Adrenal gland (tissue), 12 donors: Measurements from ENCODE around the gene CHST8. TPM values are rescaled to one million over a fixed set of nuclear protein-coding genes. Genes with fewer than 3 reads are reported as not detected.
"Not testable (repeated sequence)": the region's sequence is repeated elsewhere in the genome, so short reads cannot be mapped to it uniquely, and the experiment has no call there.

ENCODE experiments used
- DNase-seq, 7 donors: peaks; one replicate each; pipeline ENCODE4 v3.0.0-alpha.2; 2019 to 2020
- H3K27ac ChIP-seq, 5 donors: fragments of 200-600 bp; sonication (generic) in 4 of 5; 1 replicate in 3 of 5; 2 replicates in 2 of 5; pipeline versions ENCODE4 v1.5.1 to v1.8.0; 2016 to 2020; ENCODE audit warnings: mild to moderate bottlenecking in 1 of 5
- H3K27me3 ChIP-seq: fragments of 200-600 bp; 2 replicates; pipeline ENCODE4 v1.8.0; 2021
- H3K36me3 ChIP-seq, 2 donors: fragments of 200-600 bp; replicated peaks in 1 of 2; 1 replicate in 1 of 2; 2 replicates in 1 of 2; pipeline versions ENCODE4 v1.5.1 to v1.8.0; 2018 to 2022
- H3K4me1 ChIP-seq, 2 donors: fragments of 200-600 bp; replicated peaks in 1 of 2; 1 replicate in 1 of 2; 2 replicates in 1 of 2; pipeline versions ENCODE4 v1.5.1 to v1.8.0; 2018 to 2021
- H3K4me3 ChIP-seq, 4 donors: fragments of 200-600 bp; sonication (generic) in 3 of 4; one replicate each; pipeline ENCODE4 v1.5.1; 2016 to 2018
- H3K9me3 ChIP-seq, 3 donors: fragments of 200-600 bp; sonication (generic) in 1 of 3; replicated peaks in 1 of 3; 1 replicate in 2 of 3; 2 replicates in 1 of 3; pipeline versions ENCODE4 v1.5.1 to v1.8.0; 2016 to 2021
- POLR2A ChIP-seq, 2 donors: fragments of 450-650 bp; IDR thresholded peaks; one replicate each; pipeline ENCODE4 v1.6.1; 2017; ENCODE audit warnings: antibody characterized with exemption in 2 of 2, mild to moderate bottlenecking in 2 of 2, moderate library complexity in 1 of 2
- WGBS, 4 donors: extraction: QIAGEN DNeasy Blood & Tissue Kit in 2 of 4; methylation state at CpG; one replicate each; pipeline versions ENCODE4 v1.1.5 to v1.1.7; 2013 to 2017; 5-methylcytosine and 5-hydroxymethylcytosine counted together
- intact Hi-C, 2 donors: fragments of 100-400 bp; cut with DNase I; formaldehyde crosslinking; loops; one replicate each; pipeline versions ENCODE4 v1.14.1 to v1.15.0; 2022 to 2023
- polyA plus RNA-seq, 3 donors: library from polyadenylated mRNA; stranded (reverse); fragments of 200-250 nt in 2 of 3; fragments of 350-450 nt in 1 of 3; fragmentation: Illumina TruSeq in 1 of 3; extraction: RNeasy Lipid Tissue Mini Kit (QIAGEN cat#74804) in 1 of 3; gene quantifications; one replicate each; pipeline ENCODE4 v1.2.3, GENCODE V29; 2013 to 2014
- total RNA-seq, 9 donors: library from RNA; depleted of rRNA in 4 of 9; stranded (reverse); fragments of >200 nt in 4 of 9; fragments of 120-200 nt in 1 of 9; fragmentation: NEBNext Ultra II Directional in 1 of 9; extraction: Animal tissue kit (Norgen Biotek cat#: 25700) in 1 of 9; gene quantifications; one replicate each; pipeline versions ENCODE4 v1.1.0 to v1.2.4, GENCODE V29; 2013 to 2023
- TF ChIP-seq, protein P1 (sequence below), 6 experiments: fragments of 450-650 bp in 4 of 6; fragments of 200-600 bp in 2 of 6; sonication (generic) in 1 of 6; IDR thresholded peaks; 1 replicate in 5 of 6; 2 replicates in 1 of 6; pipeline versions ENCODE4 v1.5.1 to v1.8.0; 2016 to 2021; ENCODE audit warnings: antibody characterized with exemption in 6 of 6, mild to moderate bottlenecking in 2 of 6, moderate library complexity in 1 of 6
- donor health status: healthy with polysubstance abuse.
- donor health status: Bipolar disorder and iron deficiency.
- donor health status: DM: yes; HTN: yes; CAD: no.
- donor health status: DM: no; HTN: no; CAD: no.
- donor health status: DM: no; HTN: no; CAD: no.
- donor health status: DM: yes; HTN: yes; CAD: no.

The CHST8 gene
- total and polyA plus RNA-seq, 12 donors: 0.06 to 1.9 (median 0.61) TPM; not detected in 4

DNA sequence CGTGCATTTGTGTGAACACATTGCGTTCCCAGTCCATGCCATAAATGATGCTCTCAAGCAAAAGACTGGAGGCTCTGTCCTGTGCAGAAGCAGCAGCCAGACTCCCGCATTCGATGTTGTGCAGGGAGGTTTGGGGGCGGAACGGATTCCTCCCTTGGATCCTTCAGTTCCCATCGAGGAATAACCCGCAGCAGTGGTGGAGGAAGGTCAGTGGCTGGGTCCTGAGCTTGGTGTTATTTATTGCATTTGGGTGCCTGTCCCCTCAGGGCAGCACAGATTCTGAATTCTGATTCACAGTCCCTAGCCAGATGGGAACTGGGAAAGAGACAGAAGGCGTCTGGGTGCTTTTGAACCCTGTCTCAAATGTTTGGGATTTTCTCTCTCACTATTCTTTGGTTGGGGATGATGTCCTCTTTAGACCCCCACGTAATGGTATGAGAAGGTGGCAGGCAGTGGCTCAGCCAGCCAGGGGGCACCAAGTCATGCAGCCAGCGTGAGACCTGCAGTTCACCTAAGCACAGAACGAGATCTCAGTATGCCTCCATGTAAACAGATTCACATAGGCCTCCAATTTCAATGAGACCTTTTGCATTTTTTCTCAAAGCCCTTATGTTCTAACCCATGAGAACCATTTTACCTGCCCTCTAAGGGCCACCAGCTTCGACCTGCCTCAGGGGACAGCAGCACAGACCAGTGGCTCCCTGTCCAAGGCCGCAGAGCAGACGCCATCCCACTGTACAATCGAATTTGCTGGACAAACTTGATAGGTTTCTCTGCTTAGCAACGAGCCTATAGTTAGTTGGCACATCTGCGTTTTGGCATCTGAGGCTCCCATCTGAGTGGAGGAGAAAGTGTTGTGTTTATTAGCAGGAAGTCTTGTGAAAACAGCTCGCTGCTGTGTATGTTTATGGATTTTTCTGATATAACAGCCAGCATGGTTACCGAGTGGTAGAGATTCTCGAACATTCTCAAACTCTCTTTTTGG, 192.7 kb downstream of the CHST8 start:
- intact Hi-C loops: no loop called here
- Histone ChIP-seq H3K27me3 (no peaks in the 10 kb centered on the region), H3K27ac (no peak overlapping the region), H3K36me3 (no peaks in the 10 kb centered on the region), H3K9me3 (no peaks in the 10 kb centered on the region), H3K4me3 (no peak overlapping the region), H3K4me1 (peaks cover under 1 to 3% of the 10 kb centered on the region in 2 donors)
- TF ChIP-seq, protein P1, sequence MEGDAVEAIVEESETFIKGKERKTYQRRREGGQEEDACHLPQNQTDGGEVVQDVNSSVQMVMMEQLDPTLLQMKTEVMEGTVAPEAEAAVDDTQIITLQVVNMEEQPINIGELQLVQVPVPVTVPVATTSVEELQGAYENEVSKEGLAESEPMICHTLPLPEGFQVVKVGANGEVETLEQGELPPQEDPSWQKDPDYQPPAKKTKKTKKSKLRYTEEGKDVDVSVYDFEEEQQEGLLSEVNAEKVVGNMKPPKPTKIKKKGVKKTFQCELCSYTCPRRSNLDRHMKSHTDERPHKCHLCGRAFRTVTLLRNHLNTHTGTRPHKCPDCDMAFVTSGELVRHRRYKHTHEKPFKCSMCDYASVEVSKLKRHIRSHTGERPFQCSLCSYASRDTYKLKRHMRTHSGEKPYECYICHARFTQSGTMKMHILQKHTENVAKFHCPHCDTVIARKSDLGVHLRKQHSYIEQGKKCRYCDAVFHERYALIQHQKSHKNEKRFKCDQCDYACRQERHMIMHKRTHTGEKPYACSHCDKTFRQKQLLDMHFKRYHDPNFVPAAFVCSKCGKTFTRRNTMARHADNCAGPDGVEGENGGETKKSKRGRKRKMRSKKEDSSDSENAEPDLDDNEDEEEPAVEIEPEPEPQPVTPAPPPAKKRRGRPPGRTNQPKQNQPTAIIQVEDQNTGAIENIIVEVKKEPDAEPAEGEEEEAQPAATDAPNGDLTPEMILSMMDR (IDR thresholded peaks at IDR 0.05): no peak
- no peak for TF ChIP-seq POLR2A (IDR thresholded peaks at IDR 0.05)
- 72 to 79% (median 74%) methylated on average over 19 to 21 of the region's 21 CpGs for WGBS, 4 donors
- peak in 1 of 7 donors; percentile 46 for DNase-seq

DNA sequence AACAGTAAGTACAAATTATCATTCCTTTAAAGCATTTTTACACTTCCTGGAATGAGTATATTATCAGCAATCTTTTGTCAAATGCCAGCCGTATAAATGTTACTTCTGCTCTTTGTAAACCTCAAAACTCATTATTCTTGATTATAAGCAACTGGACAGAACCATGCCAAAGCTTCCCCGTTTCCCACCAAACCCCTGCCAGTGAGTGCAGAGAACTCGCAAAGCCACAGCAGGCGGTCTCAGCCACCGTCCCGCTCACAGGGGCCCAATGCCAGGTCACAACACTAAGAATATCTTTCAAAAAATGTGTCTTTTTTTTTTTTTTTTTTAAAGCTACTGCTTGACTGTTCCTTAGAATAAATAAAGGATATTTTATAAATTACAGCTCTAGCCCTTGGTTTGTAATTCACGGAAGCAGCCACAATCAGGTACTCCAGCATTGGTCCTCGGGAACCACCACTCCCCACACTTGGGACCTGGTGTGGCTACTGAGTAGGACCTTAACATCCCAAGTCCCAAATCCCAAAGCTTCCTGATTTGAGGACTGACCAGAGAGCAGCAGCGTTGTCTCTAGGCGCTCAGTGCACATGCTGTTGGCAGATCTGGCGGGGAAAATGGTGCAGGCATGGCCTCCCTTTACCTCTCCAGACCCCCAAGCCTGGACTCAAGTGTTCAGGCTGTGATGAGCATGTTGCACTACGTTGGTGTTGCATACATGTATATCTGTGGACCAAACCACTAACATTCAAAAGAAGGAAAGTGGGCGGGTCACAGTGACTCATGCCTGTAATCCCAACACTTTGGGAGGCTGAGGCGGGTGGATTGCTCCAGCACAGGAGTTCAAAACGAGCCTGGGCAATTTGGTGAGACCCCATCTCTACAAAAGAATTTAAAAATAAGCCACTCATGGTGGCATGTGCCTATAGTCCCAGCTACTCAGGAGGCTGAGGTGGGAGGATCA, 193.9 kb downstream of the CHST8 start:
- TF ChIP-seq, protein P1 (IDR thresholded peaks at IDR 0.05): no peak
- no peak for TF ChIP-seq POLR2A (IDR thresholded peaks at IDR 0.05)
- Histone ChIP-seq H3K36me3 (no peaks in the 10 kb centered on the region), H3K9me3 (no peaks in the 10 kb centered on the region), H3K27ac (no peak overlapping the region), H3K4me3 (no peak overlapping the region), H3K4me1 (peaks cover 6 to 14% of the 10 kb centered on the region in 2 donors), H3K27me3 (peaks cover 7% of the 10 kb centered on the region)
- DNase-seq: peak in 2 of 7 donors; percentile 8 to 45
- WGBS, 4 donors: 68 to 74% (median 71%) methylated on average over 13 to 15 of the region's 15 CpGs
- intact Hi-C loops: no loop called here

DNA sequence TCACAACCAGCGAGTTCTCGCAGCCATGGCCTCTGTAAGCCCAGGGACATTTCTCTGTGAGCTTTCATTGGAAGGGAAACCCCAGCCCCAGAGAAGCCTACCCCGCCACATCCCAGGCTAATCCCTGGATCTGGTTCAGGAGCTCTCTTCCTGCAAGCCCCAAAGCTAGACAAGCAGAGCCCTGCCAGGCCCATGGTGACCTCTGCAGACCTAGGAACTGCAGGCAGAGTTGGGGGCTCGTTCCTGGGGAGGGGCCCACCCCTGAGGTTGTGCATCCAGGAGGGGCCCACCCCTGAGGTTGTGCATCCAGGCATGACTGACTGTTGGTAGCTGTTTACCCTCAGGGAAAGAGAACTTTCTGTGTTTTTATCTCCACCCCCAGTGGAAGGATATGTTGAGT, 196.7 kb downstream of the CHST8 start:
- Histone ChIP-seq H3K9me3 (no peaks in the 10 kb centered on the region), H3K36me3 (no peaks in the 10 kb centered on the region), H3K27me3 (peaks cover 8% of the 10 kb centered on the region), H3K27ac (no peak overlapping the region), H3K4me3 (no peak overlapping the region), H3K4me1 (peaks cover 6 to 14% of the 10 kb centered on the region in 2 donors)
- peak in 2 of 7 donors; percentile 16 to 27 for DNase-seq
- TF ChIP-seq, protein P1 (IDR thresholded peaks at IDR 0.05): no peak
- TF ChIP-seq POLR2A (IDR thresholded peaks at IDR 0.05): no peak
- intact Hi-C loops: no loop called here
- WGBS, 4 donors: 68 to 94% (median 79%) methylated on average over 3 to 4 of the region's 4 CpGs

DNA sequence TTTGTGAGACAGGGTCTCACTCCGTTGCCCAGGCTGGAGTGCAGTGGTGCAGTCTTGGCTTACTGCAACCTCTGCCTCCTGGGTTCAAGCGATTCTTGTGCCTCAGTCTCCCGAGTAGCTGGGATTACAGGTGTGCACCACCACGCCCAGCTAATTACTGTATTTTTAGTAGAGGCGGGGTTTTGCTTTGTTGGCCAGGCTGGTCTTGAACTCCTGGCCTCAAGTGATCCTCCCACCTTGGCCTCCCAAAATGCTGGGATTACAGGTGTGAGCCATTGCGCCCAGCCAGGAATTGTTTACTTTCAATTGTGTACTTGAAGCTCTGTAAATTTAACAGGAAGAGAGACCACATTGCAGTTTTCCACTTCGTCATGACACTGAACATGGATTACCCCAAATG, 197.3 kb downstream of the CHST8 start:
- H3K27ac ChIP-seq: not testable (repeated sequence)

More for the DNA sequence above, 197.3 kb downstream of the CHST8 start:
- intact Hi-C loops, H3K27me3 ChIP-seq, H3K4me3 ChIP-seq, H3K9me3 ChIP-seq, H3K36me3 ChIP-seq: not testable (repeated sequence)
- DNase-seq: peak in 1 of 7 donors; percentile 7
- 82 to 87% (median 85%) methylated on average over 7 of the region's 7 CpGs for WGBS, 4 donors
- H3K4me1 ChIP-seq: peaks cover 6 to 14% of the 10 kb centered on the region in 2 donors
